ENCODE results near the gene GLT8D1. TPM values are rescaled to one million over a fixed set of nuclear protein-coding genes. Genes with fewer than 3 reads are reported as not detected.
A peak's percentile ranks its signal among the peaks of the same experiment; 100 is the strongest.

GLT8D1 gene
- total RNA-seq, 2 donors from 2014 or later = 33.5 to 55.9 TPM

DNA sequence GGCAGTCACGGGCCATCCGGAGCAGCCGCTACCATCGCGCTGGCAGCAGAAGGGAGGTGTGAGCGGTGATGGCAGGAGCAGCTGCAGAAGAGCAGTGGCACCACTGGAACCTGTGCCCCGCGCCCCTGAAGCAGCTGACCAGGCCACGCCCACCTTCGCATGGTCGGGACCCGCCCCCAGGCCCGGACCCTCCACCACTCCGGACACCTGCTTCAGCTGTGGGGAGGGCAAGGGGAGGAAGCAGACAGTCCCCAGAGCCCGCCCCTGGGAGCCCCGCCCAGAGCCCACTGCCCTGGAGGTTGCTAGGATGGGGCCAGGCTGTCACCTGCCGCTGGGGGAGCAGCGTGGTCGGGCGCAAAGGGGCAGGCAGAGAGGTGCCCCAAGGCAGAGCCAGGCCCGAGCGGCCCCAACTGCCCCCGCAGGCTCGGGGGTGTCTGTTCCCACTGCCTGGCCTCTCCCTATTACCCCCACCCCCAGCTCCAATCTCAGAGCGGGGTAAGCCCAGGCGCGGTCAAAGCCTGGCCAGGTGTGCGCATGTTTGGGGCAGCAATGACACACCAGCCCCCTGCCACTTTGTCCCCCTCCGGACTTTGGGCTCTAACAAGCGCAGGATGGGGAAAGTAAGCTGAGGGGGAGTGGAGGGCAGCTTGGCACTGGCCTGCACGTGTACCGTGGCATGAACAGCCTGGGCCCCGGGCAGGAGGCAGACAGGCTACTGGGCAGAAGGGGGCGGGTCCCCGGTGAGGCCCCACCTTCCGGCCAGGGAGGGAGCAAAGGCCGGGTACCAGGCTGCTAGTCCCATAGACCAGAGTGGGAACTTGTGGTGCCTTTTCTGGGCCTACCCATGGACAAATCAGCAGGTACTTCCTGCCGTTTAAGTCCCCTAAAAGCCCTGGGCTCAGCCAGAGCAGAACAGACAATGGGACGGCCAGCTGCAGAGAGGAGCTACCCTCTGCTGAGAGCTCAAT is 9.0 kb upstream of the GLT8D1 start:
- intact Hi-C loops (cut with DNase I) = no loop called here

DNA sequence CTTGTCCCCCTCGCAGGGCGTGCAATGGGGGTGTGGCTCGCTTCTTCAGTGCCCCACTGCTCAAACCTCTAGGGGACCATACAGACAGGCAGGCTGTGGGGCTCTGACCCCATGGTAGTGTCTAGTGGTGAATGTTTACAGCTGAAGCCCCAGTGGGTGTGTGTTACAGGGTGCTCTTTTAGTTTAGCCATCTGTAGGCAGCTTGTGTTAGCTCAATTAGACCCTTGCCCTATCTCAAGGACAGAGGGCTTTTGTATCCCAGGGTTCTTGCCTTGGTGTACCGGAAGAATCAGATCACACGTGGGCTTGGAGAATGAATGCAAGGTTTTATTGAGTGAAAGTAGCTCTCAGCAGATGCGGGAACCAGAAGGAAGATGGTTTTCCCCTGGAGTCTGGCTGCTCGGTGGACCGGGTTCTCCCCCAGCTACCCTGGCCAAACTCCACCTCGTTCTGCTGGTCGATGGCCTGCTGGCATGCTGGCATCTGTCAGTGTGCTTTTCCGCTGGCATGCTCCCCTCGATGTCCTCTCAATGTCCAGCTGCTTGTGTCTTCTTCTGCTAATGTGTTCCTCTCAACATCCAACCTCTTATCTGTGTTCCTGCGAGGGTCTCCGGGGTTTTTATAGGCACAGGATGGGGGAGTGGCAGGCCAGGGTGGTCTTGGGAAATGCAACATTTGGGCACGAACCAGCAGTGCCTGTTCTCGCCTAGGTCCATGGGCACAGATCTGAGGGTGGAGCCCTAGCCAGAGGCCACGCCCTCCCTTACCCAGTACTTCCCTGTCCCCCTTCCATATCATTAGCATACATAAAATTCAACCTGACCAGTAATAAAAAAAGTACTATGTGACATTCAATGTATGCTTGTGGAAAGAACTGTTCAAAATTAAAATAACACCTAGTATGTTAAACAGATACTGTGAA is 7.0 kb upstream of the GLT8D1 start:
- intact Hi-C loops (cut with DNase I) = no loop called here
- DNase-seq (ENCODE audit: low spot score) = peak; percentile 44

More for the DNA sequence above, 9.0 kb upstream of the GLT8D1 start:
- peak; percentile 76 for DNase-seq (ENCODE audit: low spot score)

DNA sequence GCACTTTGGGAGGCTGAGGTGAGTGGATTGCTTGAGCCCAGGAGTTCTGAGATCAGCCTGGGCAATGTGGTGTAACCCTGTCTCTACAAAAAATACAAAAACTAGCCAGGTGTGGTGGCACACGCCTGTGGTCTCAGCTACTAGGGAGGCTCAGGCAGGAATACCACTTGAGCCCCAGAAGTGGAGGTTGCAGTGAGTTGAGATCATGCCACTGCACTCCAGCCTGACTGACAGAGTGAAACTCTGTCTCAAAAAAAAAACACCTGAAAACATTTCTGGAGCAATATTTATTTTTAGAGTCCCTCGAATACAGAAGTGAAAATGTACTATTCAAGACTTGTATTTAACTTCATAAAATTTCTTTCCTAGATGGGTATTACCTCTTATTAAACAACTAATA is 4.9 kb upstream of the GLT8D1 start:
- intact Hi-C loops (cut with DNase I) = no loop called here

DNA sequence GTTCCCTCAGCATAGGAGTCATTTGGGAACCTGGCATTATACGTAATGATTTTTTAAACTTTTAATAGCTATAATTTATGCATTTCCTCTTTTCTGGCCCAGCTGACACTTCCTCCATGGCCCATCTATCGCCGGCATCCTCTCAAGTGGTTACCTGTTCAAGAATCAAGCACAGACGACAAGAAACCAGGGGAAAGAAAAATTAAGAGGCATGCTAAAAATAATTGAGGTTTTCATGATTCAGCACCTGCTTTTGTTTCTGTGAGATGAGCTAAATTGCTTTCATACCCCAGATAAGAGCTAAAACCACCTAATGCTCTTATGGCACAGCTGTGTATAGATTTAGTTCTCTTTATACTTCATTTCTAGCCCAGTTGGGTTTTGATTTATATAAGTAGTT is 2.0 kb upstream of the GLT8D1 start:
- intact Hi-C loops (cut with DNase I) = no loop called here
- DNase-seq (ENCODE audit: low spot score) = no peak

More for the DNA sequence above, 4.9 kb upstream of the GLT8D1 start:
- no peak for DNase-seq (ENCODE audit: low spot score)

GRCh38 chr3:52705438-52705687 is 228 bp downstream of the GLT8D1 start:
- no peak for DNase-seq (ENCODE audit: low spot score)
- intact Hi-C loops (cut with DNase I) = no loop called here

GRCh38 chr3:52704611-52705437 is 767 bp downstream of the GLT8D1 start:
- intact Hi-C loops (cut with DNase I) = no loop called here

GRCh38 chr3:52703341-52703740 is 2.2 kb downstream of the GLT8D1 start:
- intact Hi-C loops (cut with DNase I) = no loop called here
- DNase-seq (ENCODE audit: low spot score) = no peak

More at GRCh38 chr3:52704611-52705437, 767 bp downstream of the GLT8D1 start:
- no peak for DNase-seq (ENCODE audit: low spot score)

DNA sequence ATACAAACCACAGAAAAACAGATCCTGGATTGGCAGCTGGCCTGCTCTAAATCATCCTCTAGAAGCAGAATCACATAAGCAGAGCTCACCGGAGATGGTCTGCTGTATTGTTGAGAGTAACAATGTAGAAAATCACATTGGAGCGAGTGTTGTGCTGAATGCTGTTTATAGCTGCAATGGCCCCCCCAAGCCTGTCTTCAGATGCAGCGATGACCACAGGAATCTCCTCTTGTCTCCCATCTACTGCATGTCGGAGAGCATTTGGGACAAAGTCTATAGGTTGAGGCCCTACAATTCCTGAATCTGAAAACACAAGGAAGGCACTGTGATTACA is 8.0 kb downstream of the GLT8D1 start:
- intact Hi-C loops (cut with DNase I) = no loop called here
- DNase-seq (ENCODE audit: low spot score) = no peak

DNA sequence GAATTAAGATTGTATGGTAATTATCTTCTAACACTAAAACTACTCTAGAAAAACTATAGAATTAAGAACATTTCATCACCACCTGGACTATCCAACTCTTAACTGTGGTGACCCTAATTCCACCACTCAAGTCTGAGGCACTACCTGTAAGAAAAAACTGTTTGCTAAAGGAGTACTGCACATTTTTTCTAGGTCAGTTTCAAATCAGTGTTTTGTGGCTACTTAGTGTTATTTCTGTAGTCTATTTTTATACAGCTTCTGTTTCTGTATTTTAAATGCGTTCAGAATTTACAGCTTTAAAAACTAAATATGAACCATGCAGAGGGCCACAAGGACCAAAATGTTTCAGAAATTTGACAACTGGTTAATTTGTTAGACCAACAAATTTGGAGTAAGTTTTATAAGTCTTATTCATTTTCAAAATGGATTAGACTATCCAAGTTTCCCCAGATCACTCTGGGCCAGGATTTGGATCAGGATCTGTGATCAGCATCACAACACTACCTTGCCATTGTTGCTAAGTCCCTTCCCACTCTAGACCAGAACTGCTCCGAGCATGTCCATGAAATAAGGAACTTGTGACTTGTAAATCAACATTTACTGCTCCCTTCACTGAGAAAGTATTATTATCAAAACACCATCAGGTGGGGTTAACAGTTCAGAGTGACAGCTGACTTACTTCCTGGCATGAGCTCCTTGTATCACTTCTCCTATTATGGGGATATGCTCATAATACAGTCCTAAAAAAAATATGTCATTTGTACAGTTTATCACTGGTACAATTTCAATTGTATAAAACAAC is 8.6 kb downstream of the GLT8D1 start:
- DNase-seq (ENCODE audit: low spot score) = no peak
- intact Hi-C loops (cut with DNase I) = no loop called here

DNA sequence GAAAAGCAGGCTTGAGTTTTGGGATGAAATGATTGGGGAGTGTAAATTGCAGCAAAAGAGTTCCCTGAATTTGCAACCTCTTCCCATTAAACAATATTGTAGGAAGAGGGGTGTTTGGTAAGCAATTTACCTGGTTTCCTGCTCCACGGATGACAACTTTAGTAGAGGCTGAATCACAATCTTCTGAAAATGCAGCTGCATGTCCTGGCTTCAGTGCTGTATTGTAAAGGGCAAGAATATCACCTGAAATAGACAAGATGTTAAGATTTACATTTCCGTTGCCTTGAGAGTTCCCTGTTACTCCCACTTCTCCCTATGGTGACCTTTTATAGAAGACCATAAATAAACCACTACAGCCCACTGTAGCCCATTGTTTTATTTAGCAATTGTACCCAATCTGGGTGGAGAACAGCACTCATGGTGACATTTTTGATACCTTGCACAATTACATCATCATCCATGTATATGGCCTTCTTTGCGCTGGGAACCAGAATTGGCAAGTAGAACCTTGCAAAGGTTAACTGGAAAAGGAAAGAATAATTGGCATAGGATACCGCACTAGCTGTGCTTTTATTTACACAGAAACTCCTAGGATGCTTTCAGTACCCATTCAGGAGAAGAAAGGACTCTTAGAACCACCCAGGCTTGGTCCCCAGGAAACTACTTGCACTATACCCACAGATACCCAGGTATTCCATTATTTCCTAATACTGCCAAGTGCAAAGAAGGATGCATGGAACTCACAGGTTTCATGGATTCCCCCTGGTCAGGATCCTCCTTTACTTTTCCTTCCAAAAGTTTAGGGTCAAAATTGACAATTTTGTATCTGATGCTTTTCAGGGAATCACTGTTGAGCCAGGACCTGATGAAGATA is 9.6 kb downstream of the GLT8D1 start:
- DNase-seq (ENCODE audit: low spot score) = no peak
- intact Hi-C loops (cut with DNase I) = no loop called here

DNA sequence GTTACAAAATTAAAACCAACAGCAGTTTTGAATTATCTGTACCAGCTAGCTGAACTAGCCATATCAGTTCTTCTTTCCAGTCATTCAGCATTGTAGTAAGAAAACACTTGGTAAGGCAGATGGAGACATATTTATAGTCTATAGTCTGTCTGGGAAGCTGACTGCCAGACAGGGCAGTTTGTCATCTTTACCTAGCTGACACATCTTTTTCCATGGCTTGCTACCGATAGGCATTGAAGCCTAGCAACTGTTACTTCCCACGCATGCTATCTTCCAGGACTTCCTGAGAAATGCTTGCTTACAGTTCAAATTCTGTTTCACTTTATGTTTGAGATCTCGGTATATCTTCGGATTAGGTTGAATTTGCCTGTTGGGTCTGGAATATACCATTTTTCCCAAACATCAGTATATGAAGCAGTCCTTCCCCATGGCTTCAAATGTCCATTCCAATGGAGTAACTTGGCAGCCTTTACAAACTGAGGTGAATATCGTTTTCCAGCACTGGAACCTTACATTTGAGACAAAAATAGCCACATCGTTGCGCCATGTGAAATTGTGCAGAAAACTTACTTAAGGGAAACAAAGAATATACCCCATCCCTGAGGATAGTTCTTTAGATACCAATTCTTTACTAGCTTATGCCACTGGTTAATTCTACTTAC is 10.9 kb downstream of the GLT8D1 start:
- intact Hi-C loops (cut with DNase I) = no loop called here
- DNase-seq (ENCODE audit: low spot score) = no peak

- intact Hi-C loops (cut with DNase I) = no loop called here
- DNase-seq (ENCODE audit: low spot score) = no peak
Measured at GRCh38 chr3:52693071-52693470, 12.5 kb downstream of the GLT8D1 start.

GRCh38 chr3:52690560-52690959 is 15.0 kb downstream of the GLT8D1 start:
- intact Hi-C loops (cut with DNase I) = no loop called here
- no peak for DNase-seq (ENCODE audit: low spot score)

DNA sequence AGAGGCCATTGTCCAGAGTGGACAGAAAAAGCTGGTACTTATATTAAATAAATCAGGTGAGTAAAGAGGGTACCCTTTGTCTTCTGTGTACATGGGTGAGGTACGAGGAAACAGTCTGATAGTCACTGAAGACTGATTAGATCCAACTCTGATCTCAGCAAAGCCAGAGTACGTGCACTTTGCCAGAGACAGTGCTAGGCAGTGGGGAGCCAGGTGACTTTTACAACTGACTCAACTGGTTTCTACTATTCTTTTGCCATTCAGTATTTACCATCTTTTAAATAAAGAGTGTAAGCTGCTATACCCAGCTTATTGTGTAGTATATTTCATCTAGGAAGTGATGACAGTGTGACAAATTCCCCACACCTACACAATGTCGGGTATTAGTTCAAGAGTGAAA is 16.4 kb downstream of the GLT8D1 start:
- intact Hi-C loops (cut with DNase I) = no loop called here
- DNase-seq (ENCODE audit: low spot score) = no peak

DNA sequence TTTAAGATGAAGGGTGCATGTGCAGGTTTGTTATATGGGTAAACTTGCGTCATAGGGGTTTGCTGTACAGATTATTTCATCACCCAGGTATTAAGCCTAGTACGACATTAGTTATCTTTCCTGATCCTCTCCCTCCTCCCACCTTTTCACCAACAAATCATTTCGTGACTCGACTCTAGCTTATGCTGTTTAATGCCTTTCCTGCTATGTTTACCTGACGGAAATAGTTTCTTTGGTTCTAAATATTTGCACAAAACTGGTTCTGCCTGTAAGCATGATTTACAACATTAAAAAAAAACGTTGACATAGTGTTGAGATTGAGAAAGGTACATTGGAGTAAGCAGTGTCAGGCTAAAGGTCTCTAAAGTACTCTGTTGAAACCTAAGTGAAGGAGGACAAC is 17.3 kb downstream of the GLT8D1 start:
- DNase-seq (ENCODE audit: low spot score) = no peak
- intact Hi-C loops (cut with DNase I) = no loop called here

- intact Hi-C loops (cut with DNase I) = no loop called here
- DNase-seq (ENCODE audit: low spot score) = peak; percentile 98
Measured at GRCh38 chr3:52685709-52686691, 19.6 kb downstream of the GLT8D1 start, which contains the start of the genes GNL3 and PBRM1. Gene GNL3 (plus strand): TSS chr3:52686032. CDS start chr3:52686093, 61 bp downstream. Gene PBRM1 (minus strand): TSS chr3:52685913.

All from posterior vena cava (tissue), 2 donors.